ENCODE data around the gene CCDC27.

CCDC27 gene

GRCh38 chr1:3762151-3762872 is 10.1 kb downstream of the CCDC27 start:
- DNase-seq, result no peak

- no peak for DNase-seq
Measured at GRCh38 chr1:3762873-3763228, 10.6 kb downstream of the CCDC27 start.

GRCh38 chr1:3763351-3764125 is 11.3 kb downstream of the CCDC27 start:
- DNase-seq, result no peak

- DNase-seq, result no peak
Measured at GRCh38 chr1:3767328-3767925, 15.2 kb downstream of the CCDC27 start.

GRCh38 chr1:3768811-3769390 is 16.7 kb downstream of the CCDC27 start:
- no peak for DNase-seq

GRCh38 chr1:3770047-3770765 is 18.0 kb downstream of the CCDC27 start:
- no peak for DNase-seq

GRCh38 chr1:3771108-3772026 is 19.1 kb downstream of the CCDC27 start:
- DNase-seq, result no peak

GRCh38 chr1:3772027-3772714 is 19.9 kb downstream of the CCDC27 start:
- peak; percentile 35 for DNase-seq

GRCh38 chr1:3772715-3773571 is 20.7 kb downstream of the CCDC27 start, which contains the start of gene SMIM1:
Gene SMIM1, plus strand, starts transcription at chr1:3772749. Its CDS starts 2,625 bp downstream, at chr1:3775374.
- DNase-seq, result no peak

- DNase-seq, result no peak
Measured at GRCh38 chr1:3773572-3774275, 21.5 kb downstream of the CCDC27 start.

GRCh38 chr1:3774276-3774945 is 22.2 kb downstream of the CCDC27 start:
- no peak for DNase-seq

GRCh38 chr1:3774946-3775489 is 22.8 kb downstream of the CCDC27 start:
- DNase-seq, result no peak

- DNase-seq, result peak; percentile 7
Measured at GRCh38 chr1:3775490-3776230, 23.4 kb downstream of the CCDC27 start.

- DNase-seq, result no peak
Measured at GRCh38 chr1:3776231-3776961, 24.1 kb downstream of the CCDC27 start.

- DNase-seq, result no peak
Measured at GRCh38 chr1:3777078-3777547, 24.9 kb downstream of the CCDC27 start.

GRCh38 chr1:3777647-3778589 is 25.7 kb downstream of the CCDC27 start:
- no peak for DNase-seq
